ENCODE measurements around the gene PLXDC1. TPM values are rescaled to one million over a fixed set of nuclear protein-coding genes. Genes with fewer than 3 reads are reported as not detected.
"Not testable (repeated sequence)": the region's sequence is repeated elsewhere in the genome, so short reads cannot be mapped to it uniquely, and the experiment has no call there.

Gene PLXDC1
- total RNA-seq, 1 donor from 2014 or later, result 0.60 TPM

- no peaks in the 10 kb centered on the region for H3K4me1 Mint-ChIP-seq (ENCODE audit: low read depth)
- H3K36me3 Mint-ChIP-seq (ENCODE audit: low read depth), result no peaks in the 10 kb centered on the region
- DNase-seq (ENCODE audit: low spot score), result no peak
- no peaks in the 10 kb centered on the region for H3K9me3 Mint-ChIP-seq
- intact Hi-C loops (cut with micrococcal nuclease), result no loop called here
- H3K4me3 Mint-ChIP-seq, result no peak overlapping the region
- peaks cover 24% of the 10 kb centered on the region for H3K27me3 Mint-ChIP-seq (ENCODE audit: insufficient read depth)
- no peak overlapping the region for H3K27ac Mint-ChIP-seq
Measured at GRCh38 chr17:39145143-39145542, 6.3 kb downstream of the PLXDC1 start.

- intact Hi-C loops (cut with micrococcal nuclease), result no loop called here
- Mint-ChIP-seq H3K9me3 (no peaks in the 10 kb centered on the region), H3K36me3 (ENCODE audit: low read depth) (no peaks in the 10 kb centered on the region), H3K27ac (no peak overlapping the region), H3K4me3 (no peak overlapping the region), H3K4me1 (ENCODE audit: low read depth) (no peaks in the 10 kb centered on the region), H3K27me3 (ENCODE audit: insufficient read depth) (peaks cover 17% of the 10 kb centered on the region)
- DNase-seq (ENCODE audit: low spot score), result no peak
Measured at GRCh38 chr17:39144416-39144840, 7.0 kb downstream of the PLXDC1 start.

- Mint-ChIP-seq H3K4me1 (ENCODE audit: low read depth) (no peaks in the 10 kb centered on the region), H3K4me3 (no peak overlapping the region), H3K27ac (no peak overlapping the region), H3K27me3 (ENCODE audit: insufficient read depth) (peaks cover 9% of the 10 kb centered on the region), H3K9me3 (no peaks in the 10 kb centered on the region), H3K36me3 (ENCODE audit: low read depth) (no peaks in the 10 kb centered on the region)
- DNase-seq (ENCODE audit: low spot score), result no peak
- intact Hi-C loops (cut with micrococcal nuclease), result no loop called here
Measured at GRCh38 chr17:39143552-39144093, 7.8 kb downstream of the PLXDC1 start.

- no peaks in the 10 kb centered on the region for H3K4me1 Mint-ChIP-seq (ENCODE audit: low read depth)
- H3K4me3 Mint-ChIP-seq, result no peak overlapping the region
- peaks cover 2% of the 10 kb centered on the region for H3K27me3 Mint-ChIP-seq (ENCODE audit: insufficient read depth)
- no peaks in the 10 kb centered on the region for H3K9me3 Mint-ChIP-seq
- no peak for DNase-seq (ENCODE audit: low spot score)
- H3K36me3 Mint-ChIP-seq (ENCODE audit: low read depth), result no peaks in the 10 kb centered on the region
- intact Hi-C loops (cut with micrococcal nuclease), result no loop called here
- H3K27ac Mint-ChIP-seq, result no peak overlapping the region
Measured at GRCh38 chr17:39141915-39142664, 9.3 kb downstream of the PLXDC1 start.

- no peaks in the 10 kb centered on the region for H3K36me3 Mint-ChIP-seq (ENCODE audit: low read depth)
- H3K27me3 Mint-ChIP-seq (ENCODE audit: insufficient read depth), result peaks cover 4% of the 10 kb centered on the region
- no peak for DNase-seq (ENCODE audit: low spot score)
- H3K27ac Mint-ChIP-seq, result no peak overlapping the region
- H3K9me3 Mint-ChIP-seq, result no peaks in the 10 kb centered on the region
- no peak overlapping the region for H3K4me3 Mint-ChIP-seq
- intact Hi-C loops (cut with micrococcal nuclease), result no loop called here
- no peaks in the 10 kb centered on the region for H3K4me1 Mint-ChIP-seq (ENCODE audit: low read depth)
Measured at GRCh38 chr17:39141294-39141693, 10.1 kb downstream of the PLXDC1 start.

- Mint-ChIP-seq H3K9me3 (no peaks in the 10 kb centered on the region), H3K4me3 (no peak overlapping the region), H3K36me3 (ENCODE audit: low read depth) (no peaks in the 10 kb centered on the region), H3K27ac (no peak overlapping the region), H3K27me3 (ENCODE audit: insufficient read depth) (peaks cover 3% of the 10 kb centered on the region), H3K4me1 (ENCODE audit: low read depth) (no peaks in the 10 kb centered on the region)
- intact Hi-C loops (cut with micrococcal nuclease), result no loop called here
- no peak for DNase-seq (ENCODE audit: low spot score)
Measured at GRCh38 chr17:39139561-39139960, 11.9 kb downstream of the PLXDC1 start.

- H3K4me3 Mint-ChIP-seq, result no peak overlapping the region
- no peaks in the 10 kb centered on the region for H3K36me3 Mint-ChIP-seq (ENCODE audit: low read depth)
- peaks cover 3% of the 10 kb centered on the region for H3K27me3 Mint-ChIP-seq (ENCODE audit: insufficient read depth)
- no peak for DNase-seq (ENCODE audit: low spot score)
- no peaks in the 10 kb centered on the region for H3K9me3 Mint-ChIP-seq
- no peaks in the 10 kb centered on the region for H3K4me1 Mint-ChIP-seq (ENCODE audit: low read depth)
- intact Hi-C loops (cut with micrococcal nuclease), result no loop called here
- no peak overlapping the region for H3K27ac Mint-ChIP-seq
Measured at GRCh38 chr17:39139161-39139511, 12.3 kb downstream of the PLXDC1 start.

- H3K4me1 Mint-ChIP-seq (ENCODE audit: low read depth), result no peaks in the 10 kb centered on the region
- no peak overlapping the region for H3K27ac Mint-ChIP-seq
- no peak overlapping the region for H3K4me3 Mint-ChIP-seq
- no peak for DNase-seq (ENCODE audit: low spot score)
- H3K36me3 Mint-ChIP-seq (ENCODE audit: low read depth), result no peaks in the 10 kb centered on the region
- intact Hi-C loops (cut with micrococcal nuclease), result no loop called here
- H3K9me3 Mint-ChIP-seq, result no peaks in the 10 kb centered on the region
- H3K27me3 Mint-ChIP-seq (ENCODE audit: insufficient read depth), result peaks cover 3% of the 10 kb centered on the region
Measured at GRCh38 chr17:39138431-39139160, 12.8 kb downstream of the PLXDC1 start.

- H3K4me1 Mint-ChIP-seq (ENCODE audit: low read depth), result no peaks in the 10 kb centered on the region
- intact Hi-C loops (cut with micrococcal nuclease), result no loop called here
- no peak overlapping the region for H3K27ac Mint-ChIP-seq
- DNase-seq (ENCODE audit: low spot score), result no peak
- peaks cover 3% of the 10 kb centered on the region for H3K27me3 Mint-ChIP-seq (ENCODE audit: insufficient read depth)
- H3K4me3 Mint-ChIP-seq, result no peak overlapping the region
- no peaks in the 10 kb centered on the region for H3K36me3 Mint-ChIP-seq (ENCODE audit: low read depth)
- H3K9me3 Mint-ChIP-seq, result no peaks in the 10 kb centered on the region
Measured at GRCh38 chr17:39134878-39135277, 16.6 kb downstream of the PLXDC1 start.

GRCh38 chr17:39132192-39132610, 19.2 kb downstream of the PLXDC1 start:
- H3K4me1 Mint-ChIP-seq (ENCODE audit: low read depth), result no peaks in the 10 kb centered on the region
- DNase-seq (ENCODE audit: low spot score), result no peak
- no peak overlapping the region for H3K27ac Mint-ChIP-seq
- intact Hi-C loops (cut with micrococcal nuclease), result no loop called here
- H3K36me3 Mint-ChIP-seq (ENCODE audit: low read depth), result no peaks in the 10 kb centered on the region
- H3K9me3 Mint-ChIP-seq, result no peaks in the 10 kb centered on the region
- H3K27me3 Mint-ChIP-seq (ENCODE audit: insufficient read depth), result peaks cover 3% of the 10 kb centered on the region
- H3K4me3 Mint-ChIP-seq, result no peak overlapping the region

- no peak for DNase-seq (ENCODE audit: low spot score)
- Mint-ChIP-seq H3K36me3 (ENCODE audit: low read depth) (no peaks in the 10 kb centered on the region), H3K27me3 (ENCODE audit: insufficient read depth) (peaks cover under 1% of the 10 kb centered on the region), H3K27ac (no peak overlapping the region), H3K4me3 (no peak overlapping the region), H3K9me3 (no peaks in the 10 kb centered on the region), H3K4me1 (ENCODE audit: low read depth) (no peaks in the 10 kb centered on the region)
- intact Hi-C loops (cut with micrococcal nuclease), result no loop called here
Measured at GRCh38 chr17:39131616-39132015, 19.8 kb downstream of the PLXDC1 start.

GRCh38 chr17:39130205-39130604, 21.2 kb downstream of the PLXDC1 start:
- intact Hi-C loops (cut with micrococcal nuclease), result no loop called here
- H3K27me3 Mint-ChIP-seq (ENCODE audit: insufficient read depth), result no peaks in the 10 kb centered on the region
- no peaks in the 10 kb centered on the region for H3K9me3 Mint-ChIP-seq
- no peaks in the 10 kb centered on the region for H3K36me3 Mint-ChIP-seq (ENCODE audit: low read depth)
- H3K4me3 Mint-ChIP-seq, result no peak overlapping the region
- no peak overlapping the region for H3K27ac Mint-ChIP-seq
- no peak for DNase-seq (ENCODE audit: low spot score)
- no peaks in the 10 kb centered on the region for H3K4me1 Mint-ChIP-seq (ENCODE audit: low read depth)

- H3K27me3 Mint-ChIP-seq (ENCODE audit: insufficient read depth); H3K9me3 Mint-ChIP-seq; DNase-seq (ENCODE audit: low spot score); intact Hi-C loops (cut with micrococcal nuclease); H3K4me1 Mint-ChIP-seq (ENCODE audit: low read depth); H3K36me3 Mint-ChIP-seq (ENCODE audit: low read depth); H3K27ac Mint-ChIP-seq; H3K4me3 Mint-ChIP-seq: not testable (repeated sequence)
Measured at GRCh38 chr17:39129544-39129943, 21.9 kb downstream of the PLXDC1 start.
